GM19372 (cell line): ENCODE results near the gene POLD4.

Experiments
- ATAC-seq: cut with Tn5 transposase; IDR thresholded peaks from one replicate; pipeline ENCODE4 v1.9.1; 2021; ENCODE audit warnings: mild to moderate bottlenecking, low read depth, moderate library complexity; ENCODE audit not compliant: unreplicated experiment

POLD4 gene

DNA sequence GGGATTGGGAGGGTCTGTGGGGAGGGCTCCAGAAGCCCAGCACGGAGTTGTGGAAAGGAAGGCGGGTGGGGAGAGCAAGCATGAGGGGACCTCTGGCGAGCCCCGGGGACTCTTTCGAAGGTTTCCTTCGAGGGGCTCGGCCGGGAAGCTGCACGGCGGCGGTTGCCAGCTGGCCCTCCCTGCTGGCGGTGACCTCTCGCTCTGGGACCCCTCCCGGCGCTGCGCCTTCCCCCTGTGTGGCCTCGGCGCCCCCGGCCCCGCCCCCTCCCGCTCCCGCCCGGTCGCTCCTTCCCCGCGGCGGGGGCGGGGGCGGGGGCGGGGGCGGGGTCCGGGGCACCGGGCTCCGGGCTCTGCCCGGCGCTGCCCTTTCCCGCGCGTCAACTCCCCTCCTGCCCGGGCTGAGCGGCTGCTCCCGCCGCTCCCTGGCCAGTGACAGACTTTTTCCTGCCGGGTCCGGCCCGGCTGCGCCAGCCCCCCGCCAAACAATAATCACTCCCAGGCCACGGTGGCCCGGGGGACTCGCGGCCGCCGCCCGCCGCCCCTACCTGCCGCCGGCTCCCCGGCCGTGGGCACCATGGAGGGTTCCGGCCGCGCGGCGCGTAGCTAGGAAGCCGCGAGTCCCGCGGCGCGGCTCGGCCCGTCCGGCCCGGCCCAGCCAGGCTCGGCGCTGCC is 19.1 kb upstream of the POLD4 start:
- no peak for ATAC-seq

- ATAC-seq = no peak
These were observed 18.6 kb upstream of the POLD4 start for GRCh38 chr11:67371911-67372320.

GRCh38 chr11:67371189-67371910 is 18.0 kb upstream of the POLD4 start:
- no peak for ATAC-seq

DNA sequence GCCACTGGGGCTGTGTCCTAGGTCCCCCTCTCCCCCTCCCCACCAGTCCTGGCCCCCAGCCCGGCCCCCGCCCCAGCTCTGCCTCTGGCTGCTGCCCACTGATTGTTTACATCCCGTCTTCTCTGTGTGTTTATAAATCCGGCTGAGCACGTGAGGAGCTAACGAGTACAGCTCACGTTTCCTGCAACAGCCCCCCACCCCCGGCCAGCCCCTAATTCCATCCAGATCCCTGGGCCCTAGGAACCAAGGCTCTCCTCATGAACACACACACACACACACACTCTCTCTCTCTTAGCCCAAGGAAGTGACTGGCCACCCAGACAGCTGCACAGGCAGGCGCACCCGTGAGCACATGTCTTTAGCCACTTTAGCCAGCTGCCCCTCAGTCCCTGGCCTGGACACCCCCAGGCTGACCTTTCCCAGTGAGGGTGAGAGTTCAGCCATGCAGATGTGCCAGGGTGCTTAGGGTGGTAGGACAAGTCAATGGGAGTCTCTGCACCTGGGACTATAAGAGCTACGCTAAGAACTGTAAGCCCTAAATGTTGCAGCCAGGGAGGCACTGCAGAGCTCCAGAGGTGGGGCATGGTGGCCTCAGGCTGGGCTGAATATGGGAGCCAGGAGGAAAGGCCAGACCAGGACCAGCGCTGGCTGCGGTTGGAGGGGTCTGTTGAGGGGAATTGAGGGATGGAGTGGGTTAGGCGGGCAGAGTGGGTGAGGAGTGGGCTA is 17.2 kb upstream of the POLD4 start:
- no peak for ATAC-seq

DNA sequence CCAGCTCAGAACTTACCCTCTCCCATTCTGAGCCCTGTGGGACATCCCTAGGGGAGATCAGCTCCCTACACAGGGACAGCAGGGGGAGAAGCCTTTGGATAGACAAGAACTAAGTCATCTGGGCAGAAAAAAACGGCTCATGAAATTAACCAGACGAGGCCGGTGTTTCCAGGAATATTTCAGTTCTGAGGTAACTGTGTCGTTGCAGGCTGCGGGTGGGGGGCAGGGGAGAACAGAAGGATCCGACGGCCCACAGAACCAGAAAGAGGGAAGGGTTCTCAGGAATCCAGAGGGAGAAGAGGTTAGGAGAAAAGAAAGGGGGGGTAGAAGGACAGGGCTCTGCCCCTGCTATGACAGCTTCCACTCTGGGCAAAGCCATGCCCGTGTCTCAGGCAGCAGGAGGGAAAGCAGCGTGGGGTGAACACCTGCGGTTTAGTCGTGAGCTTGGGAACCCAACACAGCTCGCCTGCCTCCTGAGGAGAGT is 16.5 kb upstream of the POLD4 start:
- no peak for ATAC-seq

DNA sequence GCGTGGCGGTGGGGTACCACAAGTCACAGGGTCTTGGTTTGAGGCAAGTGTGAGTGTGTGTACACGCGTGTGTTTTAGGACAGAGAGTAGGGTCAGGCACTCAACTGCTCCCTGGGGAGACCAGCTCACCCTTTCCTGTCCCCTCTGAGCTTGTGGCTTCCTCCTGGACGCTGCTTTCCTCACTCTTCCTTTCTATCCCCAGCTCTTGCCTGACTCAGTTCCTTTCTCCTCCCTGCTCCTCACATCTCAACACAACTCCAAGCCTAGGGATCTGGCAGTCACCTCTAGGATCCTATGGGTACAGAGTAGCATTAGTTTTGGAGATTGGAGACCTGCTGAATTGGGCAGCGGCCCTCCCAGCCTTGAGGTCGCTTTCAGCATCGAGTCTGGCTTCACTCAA is 15.9 kb upstream of the POLD4 start:
- no peak for ATAC-seq

GRCh38 chr11:67368621-67369020 is 15.3 kb upstream of the POLD4 start:
- ATAC-seq = no peak

GRCh38 chr11:67367761-67368227 is 14.4 kb upstream of the POLD4 start:
- ATAC-seq = no peak

GRCh38 chr11:67366961-67367760 is 13.8 kb upstream of the POLD4 start:
- ATAC-seq = no peak

DNA sequence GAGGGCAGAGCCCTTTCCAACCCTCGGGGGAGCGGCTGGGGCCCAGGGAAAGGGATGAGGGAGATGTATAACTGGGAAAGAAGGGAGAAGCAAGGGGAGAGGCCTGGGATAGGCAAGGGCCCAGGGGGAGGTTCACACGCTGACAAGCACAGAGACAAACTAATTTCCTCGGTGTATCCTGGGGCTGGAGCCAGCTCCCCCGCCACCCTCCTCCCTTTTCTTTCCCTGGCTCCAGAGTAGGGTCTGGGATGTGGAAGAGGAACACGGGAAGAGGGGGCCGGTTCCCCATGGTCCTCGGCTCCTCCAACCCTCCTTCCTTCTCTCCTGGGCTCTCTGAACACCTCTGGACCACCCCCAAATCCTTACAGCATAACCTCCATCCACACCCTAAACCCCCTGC is 13.2 kb upstream of the POLD4 start:
- ATAC-seq = no peak

GRCh38 chr11:67365736-67366444 is 12.5 kb upstream of the POLD4 start:
- ATAC-seq = no peak

DNA sequence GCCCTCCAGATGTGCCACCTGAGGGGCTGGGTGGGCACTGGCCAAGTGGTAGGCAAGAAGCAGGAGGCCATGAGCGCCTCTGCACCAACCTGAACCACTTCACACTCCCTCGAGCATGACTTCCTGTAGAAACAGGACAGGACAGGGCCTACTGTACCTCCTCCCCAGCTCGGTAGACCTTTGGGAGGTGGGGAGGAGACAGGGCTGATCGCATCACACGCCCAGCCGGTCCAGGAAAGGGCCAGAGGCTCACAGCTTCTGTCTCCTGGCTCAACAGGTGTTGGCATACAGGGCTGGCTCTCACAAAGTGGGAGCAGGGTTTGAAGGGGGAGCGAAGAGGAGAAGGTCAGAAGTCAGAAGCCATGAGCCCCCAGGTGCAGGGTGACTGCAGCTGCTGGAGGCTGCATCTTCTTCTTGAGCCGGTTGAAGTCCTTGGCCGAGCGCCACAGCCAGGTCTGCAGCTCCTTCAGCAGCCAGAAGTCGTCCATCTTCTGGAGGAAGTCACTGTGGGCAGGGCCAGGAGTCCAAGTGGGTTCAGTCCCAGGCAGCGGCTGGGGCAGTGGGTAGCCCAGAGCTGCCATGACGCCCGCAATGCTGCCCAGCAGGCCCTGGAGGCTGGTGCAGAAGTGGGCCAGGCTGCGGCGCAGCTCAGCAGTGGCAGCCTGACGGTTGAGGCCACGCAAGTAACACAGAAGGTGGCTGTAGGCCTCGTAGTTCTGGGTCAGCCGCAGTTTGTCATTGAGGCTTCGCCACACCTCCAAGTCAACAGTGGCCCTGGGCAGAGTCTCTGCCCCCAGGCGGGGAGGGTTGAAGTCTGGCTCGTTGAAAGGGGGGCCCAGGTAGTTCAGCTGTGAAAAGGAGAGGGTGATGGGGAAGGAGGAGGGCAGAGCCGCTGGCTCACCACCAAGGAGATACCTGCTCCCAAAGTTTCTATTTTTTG is 11.7 kb upstream of the POLD4 start:
- no peak for ATAC-seq

DNA sequence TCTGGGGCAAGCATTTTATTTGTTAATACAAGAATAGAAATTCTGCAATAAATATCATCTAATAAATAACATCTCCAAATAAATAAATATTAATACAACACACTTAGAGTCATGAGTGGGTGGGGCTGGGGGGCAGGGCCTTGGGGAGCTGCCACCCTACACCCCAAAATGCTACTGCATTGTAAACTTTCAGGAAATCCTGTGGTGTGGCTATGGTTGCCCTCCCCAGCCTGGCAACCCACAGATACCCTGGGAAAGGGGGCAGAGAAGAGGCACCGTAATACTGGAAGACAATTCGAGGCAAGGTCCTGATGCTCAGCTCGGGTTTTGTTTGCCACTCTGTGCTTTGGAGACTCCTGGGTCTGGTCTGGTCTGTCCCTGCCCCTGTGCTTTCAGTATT is 10.8 kb upstream of the POLD4 start:
- ATAC-seq = no peak

DNA sequence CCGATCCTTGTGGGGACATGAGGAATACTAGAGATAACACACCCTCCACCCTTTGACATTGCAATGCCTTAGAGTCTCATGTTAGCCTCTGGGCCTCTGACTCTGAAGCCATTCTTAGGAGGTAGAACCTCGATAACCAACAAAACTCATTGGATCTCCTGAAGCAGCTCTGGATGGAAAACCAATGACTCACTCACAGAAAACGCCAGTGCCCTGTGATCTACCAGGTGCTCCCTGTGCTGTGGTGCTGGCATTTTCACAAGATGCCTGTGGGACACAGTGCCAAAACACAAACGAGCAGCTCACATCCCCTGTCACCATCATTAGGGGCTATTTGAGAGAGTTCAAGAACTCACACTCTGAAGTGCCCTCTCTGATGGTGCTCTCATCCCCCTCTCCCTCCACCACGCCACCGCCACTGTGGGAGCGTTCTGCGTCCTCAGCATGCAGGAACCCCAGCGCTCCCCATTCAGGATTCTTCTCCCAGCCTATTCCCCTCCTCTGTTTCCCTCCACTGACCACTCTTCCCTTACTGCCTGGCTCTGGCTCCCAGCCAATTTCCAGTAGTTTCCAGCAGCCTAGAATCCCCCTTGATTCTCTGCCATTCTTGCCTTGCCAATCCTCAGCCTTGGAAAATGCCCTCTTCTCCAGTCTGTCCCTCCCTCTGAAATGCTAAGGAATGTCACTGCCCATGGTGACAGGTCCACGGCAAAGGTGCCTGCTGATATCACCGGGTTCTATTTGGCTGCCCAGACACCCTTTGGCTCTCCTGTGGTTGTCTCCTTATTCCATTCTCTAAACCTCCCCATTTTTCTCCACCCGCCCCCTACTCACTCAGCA is 4.7 kb upstream of the POLD4 start:
- no peak for ATAC-seq

GRCh38 chr11:67356864-67357561 is 3.7 kb upstream of the POLD4 start:
- ATAC-seq = no peak

GRCh38 chr11:67356387-67356863 is 3.1 kb upstream of the POLD4 start:
- no peak for ATAC-seq

GRCh38 chr11:67355794-67356386 is 2.5 kb upstream of the POLD4 start:
- no peak for ATAC-seq
